Activated CD4-positive, CD25-positive, alpha-beta regulatory T cell treated with anti-CD3 and anti-CD28 coated beads, Interleukin-2, amount 50 U/mL, for 24 hours (primary cell): ENCODE data around the gene GPR61.

Source experiments
- ATAC-seq, 2 donors: fragments of 150-1000 bp; cut with Tn5 transposase; one replicate each; pipeline ENCODE4 v1.10.0; 2021; ENCODE audit warnings: mild to moderate bottlenecking in 1 of 2, moderate library complexity in 1 of 2

The GPR61 gene

DNA sequence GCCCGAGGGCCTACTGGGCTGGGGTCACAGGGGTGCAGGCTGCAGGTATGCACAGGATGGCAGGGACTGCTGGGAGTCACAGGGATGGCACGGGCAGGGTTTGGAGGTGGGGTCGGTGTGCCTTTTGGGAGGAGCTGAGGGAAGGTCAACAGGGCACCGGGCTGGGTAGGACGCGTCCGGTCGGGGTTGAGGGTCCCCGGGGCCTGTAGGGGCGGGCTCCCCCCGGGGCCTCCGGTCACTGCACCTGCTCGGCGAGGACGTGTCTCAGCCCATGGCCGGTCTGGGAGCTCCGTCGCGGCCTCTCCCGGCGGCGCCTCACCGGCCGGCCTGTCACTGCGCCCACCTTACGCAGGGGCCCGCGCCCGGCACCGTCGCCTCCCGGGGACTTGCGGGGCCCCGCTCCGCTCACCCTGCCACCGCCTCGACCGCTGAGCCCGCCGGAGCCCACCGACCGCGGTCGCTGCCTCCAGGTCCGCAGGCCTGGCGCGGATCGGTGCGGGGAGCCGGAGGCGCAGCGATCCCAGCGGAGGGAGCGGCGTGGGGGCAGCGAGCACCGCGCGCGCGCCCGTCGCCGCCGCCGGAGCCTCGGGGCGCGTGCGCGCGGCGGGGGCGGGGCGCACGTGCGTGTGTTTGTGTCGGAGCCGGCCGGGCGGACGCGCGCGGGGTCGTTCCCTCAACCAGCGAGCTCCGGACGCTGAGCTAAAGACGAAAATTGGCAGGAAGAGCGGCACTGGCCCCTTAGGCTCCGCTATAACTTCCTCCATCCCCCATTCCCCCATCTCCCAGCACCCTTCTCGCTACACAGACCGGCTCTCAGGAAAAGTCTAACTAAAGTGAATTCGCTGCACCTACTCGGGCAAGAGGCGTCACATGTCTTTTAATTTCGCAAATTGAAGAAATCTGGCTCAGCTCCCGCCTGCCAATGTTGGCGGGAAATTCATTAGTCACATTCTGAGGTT lies 30.2 kb upstream of the GPR61 start, which contains the start of gene AMIGO1:
AMIGO1 (minus strand) TSS at position 552 of the 959 bp plus-strand sequence. CDS start 815 bp downstream, outside the sequence.
- ATAC-seq, result peak; percentile 65 to 72

DNA sequence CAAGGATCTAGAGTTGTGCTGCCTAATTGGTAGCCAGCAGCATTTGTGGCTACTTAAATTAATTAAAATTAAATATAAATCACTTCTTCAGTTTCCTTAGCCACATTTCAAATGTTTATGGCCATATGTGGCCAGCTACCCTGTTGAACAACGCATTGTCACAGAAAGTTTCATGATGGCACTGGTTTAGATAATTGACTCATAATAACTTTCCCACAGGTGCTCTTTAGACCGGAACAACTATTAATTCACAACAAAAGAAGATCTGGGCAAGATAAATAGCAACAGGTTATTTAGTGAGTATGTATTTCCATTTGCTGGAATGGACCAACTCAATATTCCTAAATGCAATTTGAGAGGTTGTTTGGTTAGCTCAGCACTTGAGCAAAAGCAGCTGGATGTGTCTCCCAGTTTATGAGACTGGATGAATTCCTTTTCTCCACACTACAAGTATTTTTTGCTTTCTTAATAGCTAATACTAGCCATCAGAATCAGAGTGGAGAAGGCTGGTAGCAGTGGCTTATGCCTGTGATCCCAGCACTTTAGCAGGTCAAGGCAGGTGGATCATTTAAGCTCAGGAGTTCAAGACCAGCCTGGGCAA lies 26.5 kb upstream of the GPR61 start:
- no peak for ATAC-seq

DNA sequence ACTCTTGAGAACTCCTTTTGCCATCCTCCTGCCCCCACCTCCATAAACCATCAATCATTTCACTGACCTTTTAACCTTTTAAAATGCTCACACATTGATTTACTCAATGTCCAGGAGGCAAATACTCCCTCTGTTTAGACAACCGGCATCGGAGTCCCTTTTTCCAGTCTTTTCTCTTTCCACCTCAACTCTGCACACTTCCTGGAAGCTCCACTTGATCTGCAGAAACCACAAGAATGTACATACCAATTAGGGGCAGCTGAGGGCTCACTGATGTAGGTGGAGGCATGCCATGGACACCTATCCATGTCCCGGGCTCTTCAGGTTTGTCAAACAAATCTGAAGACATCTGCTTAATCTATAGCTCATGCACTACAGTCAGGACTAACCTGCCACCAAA lies 24.8 kb upstream of the GPR61 start:
- ATAC-seq, result no peak

DNA sequence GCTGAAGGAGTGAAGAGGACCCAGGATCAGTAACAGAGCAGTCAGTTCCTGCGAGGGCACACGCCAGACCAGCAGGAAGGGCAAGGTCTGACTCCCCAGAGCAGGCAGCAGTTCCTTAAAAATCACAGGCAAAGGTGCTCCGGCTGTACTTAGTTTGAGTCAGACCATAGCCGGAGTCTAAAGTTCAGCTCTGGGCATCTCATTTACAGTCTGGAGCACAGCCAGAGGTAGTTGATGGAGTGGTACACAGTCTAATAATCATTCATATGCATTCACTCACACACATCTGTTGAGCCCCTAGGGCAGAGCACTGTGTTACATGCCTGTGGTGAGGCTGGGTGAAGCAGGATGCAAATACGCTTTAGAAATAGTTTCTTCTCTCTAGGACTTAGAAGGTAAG lies 22.8 kb upstream of the GPR61 start:
- ATAC-seq, result no peak

DNA sequence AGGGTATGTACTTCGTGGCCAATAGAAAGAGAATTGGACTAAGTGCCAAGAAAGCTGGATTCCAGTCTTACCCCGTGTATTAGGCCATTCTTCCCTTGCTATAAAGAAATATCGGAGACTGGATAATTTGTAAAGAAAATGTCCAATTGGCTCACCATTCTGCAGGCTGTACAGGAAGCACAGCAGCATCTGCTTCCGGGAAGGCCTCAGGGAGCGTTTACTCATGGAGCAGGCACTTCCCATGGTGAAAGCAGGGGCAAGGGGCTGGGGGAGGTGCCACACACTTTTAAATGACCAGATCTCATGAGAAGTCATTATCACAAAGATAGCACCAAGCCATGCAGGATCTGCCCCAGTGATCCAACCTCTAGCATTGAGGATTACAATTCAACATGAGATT lies 22.3 kb upstream of the GPR61 start:
- no peak for ATAC-seq

DNA sequence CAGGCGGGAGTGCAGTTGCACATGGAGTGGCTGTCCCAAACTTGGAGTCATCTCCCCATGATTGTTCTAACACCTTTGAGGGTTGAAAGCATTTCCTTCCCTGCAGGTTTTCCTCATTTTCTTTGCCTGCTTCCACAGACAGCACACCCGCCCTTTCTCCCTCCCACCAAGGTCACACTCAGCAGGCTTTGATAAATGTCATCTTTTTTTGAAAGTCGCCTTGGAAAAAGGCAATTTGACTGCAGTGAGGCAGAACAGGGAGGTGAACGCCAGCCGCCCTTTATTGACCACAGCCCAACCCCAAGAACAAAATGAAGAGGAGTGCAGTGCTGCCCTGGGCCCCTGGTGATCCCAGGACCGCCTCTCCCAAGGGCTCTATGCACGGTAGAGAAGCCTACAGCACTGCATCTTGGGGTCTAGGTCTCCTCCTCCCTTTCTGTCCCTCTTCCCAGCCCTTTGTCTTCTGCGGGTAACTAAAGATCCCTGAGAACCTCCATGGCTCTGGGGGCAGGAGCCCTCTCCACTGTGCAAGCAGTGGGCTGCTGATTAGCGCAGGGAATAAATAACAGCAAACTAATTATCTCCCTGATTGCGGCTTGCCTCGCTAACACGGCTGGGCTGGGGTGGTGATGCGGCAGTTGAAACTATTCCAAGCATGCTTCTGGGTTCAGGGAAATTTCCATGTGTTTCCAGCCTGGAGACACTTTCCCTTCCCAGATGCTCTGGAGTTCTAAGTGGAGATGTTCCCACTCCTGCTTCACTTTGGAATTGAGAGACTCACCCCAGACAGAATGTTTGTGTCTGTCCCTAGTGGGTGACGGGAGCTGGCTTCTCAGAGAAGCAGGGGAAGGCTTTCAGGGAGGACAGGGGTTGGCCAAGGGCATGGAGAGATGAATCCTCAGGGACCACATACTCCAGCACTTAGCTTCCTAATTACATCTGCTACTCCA lies 18.4 kb upstream of the GPR61 start:
- ATAC-seq, result no peak

DNA sequence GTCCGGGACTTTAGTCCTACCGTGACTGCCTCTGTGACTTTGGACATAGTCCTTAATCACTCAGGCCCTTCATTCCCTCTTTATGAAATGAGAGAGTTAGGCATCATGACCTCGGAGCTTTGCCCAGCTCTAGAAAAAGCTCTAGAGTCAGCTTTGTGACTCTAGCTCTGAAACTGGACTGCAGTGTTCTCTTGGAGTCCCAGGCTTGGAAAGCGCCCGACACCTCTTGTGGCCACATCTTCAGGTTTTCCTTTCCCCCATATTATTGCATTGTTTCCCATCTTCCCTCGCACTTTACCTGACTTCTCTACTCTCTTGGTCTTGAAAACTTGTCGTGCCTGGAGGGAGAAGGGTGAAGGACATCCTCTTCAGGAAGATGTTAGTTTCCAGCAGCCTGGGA lies 17.6 kb upstream of the GPR61 start:
- ATAC-seq, result no peak

DNA sequence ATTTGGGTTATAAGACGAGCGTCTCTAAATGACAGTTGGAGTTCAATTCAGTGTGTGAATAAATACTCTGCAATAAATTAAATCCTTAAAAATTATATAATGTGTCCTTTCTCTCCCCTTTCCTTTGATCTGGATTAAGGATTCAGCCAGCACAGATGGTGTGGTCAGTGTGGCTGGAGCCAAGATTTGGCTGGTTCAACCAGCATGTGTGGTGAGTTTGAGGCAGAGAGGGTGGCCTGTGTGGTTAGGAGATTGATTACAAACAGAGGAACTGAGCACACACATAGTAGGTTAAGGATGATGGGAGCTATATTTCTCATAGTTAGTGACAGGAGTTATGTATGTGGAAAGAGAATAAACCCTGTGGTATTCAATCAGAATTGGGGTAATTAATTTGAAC lies 16.0 kb upstream of the GPR61 start:
- no peak for ATAC-seq

DNA sequence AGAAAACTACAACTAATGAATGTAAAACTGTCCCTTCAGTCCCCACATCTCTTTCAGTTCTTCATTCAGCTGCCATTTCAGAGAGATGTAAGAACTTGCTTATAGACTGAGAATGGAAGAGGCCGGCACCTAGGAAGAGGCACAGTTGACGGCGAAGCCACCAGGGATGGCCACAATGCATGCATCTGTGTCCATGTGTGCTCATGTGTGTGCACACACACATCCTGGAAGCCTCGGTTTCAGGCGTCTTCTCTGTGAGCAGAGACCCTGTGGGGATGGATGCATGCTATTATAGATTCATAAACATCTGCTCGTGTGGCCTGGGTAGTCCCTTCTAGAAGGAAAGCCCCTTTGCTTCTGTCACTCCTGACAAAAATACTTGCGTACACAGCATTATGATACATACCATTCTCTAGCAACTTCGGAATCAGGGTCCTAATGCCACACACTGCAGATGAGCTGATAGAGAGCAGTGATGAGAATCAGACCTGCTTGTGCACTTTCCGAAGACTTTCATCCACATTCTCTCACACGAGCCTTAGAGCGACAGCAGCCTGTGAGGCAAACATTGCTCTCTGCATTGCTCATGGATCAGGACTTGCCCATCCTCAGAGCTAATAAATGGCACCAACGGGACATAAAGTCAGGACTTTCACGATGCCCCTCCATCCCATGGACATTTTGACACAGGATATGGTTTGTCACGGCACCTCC lies 12.4 kb upstream of the GPR61 start:
- ATAC-seq, result peak in 1 of 2 donors; percentile 21

DNA sequence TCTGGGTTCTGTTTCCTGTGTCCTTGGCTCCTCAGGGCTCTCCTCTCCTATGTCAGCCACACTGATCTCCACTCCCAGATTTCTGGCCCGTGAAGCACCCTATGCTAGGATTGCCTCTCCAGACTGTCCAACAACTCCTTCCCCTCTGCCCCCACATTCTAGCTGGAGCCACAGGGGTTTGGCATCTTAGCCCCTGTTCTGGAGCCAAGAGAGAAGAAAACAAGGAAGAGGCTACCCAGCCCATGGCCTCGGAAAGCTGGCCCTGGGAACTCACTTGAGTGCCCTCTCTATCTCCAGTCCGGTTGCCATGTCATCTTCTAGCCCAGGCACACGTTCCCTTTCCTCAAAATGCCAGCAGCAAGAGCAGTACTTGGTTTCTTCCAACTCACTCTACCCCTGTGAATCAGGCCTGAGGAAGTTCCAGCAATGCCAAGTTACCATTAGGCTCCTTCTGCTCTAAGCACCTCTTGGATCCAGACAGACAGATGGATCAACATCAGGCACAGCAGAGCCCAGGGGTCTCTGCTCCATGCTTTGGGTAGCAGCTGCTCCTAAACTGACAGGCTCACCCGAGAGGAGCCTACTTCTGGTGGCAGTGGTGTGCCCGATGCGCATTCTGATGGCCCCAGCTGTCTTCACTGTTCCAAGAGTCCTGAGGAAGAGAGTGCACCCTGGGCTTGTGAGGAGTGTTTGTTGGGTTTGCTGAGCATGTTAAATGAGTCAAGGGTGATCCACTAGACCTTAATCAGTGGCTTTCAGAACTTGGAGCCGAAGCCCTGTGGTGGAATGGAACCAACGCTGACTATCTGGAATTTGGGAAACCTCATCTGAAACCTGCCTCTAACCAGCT lies 11.6 kb upstream of the GPR61 start:
- ATAC-seq, result no peak

DNA sequence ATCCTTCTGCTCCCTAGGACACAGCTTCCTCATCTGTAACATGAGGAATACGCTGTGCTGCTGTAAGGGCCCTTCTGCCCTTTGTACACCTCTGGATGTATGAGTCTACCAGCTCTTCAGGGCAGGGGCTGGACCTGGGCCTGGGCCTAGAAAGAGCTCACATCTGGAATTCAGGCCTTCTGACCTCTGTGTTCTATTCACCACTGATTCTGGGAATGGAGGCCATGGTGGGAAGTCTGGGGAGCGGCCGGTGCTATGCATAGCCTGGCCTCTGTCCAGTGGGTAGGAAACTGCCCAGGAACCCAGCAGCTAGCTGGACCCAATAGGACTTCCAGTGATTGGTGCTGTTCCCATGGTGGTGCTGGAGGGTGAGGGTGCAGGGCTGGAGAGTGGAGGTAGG lies 11.0 kb upstream of the GPR61 start:
- ATAC-seq, result no peak

DNA sequence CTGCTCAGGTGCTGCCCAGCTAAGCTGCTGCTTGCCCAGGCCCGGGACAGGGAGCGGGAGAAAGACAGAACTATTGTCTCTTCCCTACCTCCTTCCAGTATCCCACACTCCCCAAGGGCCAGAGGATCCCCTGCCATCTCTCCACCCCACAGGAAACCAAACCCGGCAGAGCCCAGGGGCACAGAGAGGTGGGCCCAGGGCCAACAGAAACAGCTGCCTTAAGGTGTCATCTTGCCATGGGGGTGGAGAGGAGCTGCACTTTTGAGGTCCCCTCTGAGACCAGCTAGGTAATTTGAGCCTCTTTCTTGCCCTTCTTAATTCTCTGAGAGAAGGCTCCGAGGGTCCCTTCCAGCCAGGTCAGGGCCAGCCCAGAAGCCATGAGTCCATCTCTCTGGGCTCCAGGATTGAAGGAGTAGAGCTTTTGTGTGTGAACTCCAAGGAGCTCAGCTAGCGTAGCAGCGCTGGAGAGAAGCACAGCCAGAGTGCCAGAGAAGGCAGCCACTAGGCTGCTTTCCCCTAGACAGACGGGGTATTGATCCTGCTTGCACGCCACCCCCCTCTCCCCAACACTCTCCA lies 9.7 kb upstream of the GPR61 start:
- no peak for ATAC-seq

DNA sequence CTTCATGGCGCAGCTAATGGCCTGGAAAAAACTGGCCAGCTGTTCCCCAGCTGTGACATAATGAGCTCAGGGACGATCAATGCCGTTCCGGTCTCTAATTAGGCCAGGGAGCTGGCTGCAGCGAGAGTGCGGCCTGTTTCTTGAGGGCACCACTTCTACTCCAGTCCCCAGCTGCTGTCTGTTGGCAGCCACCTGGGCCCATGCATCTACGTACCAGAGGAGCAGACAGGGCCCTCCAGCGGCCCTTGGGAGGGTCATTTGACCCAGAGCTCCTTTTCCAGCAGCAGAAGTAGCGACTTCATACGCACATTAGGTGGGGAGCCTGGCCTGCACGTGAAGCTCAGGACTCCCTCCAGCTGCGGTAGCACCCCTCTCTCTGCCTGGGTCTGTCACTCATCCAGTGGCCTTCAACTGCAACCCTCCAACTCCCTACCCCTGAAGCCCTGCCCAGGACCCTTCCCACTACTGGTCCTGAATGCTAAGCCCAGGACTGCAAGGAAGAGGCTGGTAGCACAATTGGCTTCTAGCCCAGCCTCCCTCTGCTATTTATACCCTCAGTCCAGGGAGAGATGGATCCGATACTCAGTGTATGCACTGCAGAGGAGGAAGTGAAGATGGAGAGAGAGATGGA lies 9.1 kb upstream of the GPR61 start:
- no peak for ATAC-seq

DNA sequence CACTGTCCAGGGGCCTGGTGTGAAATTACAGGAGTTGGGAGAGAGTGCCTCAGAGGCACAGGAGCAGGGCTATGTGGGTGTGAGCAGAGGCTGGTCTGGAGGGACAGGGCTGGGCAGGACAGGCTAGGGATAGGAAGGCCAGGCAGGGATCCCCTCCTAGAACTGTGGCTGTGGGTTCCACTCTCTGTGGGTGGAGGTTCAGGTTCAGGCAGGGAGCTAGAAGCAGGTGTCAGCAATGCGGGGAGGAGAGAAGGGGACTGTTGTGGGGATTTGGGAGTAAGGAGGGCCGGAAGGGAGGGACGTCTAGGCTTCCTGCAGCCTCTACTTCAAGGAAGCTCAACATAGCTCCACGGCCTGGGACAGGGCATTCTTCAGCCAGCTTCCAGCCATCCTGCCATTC lies 8.3 kb upstream of the GPR61 start:
- no peak for ATAC-seq

DNA sequence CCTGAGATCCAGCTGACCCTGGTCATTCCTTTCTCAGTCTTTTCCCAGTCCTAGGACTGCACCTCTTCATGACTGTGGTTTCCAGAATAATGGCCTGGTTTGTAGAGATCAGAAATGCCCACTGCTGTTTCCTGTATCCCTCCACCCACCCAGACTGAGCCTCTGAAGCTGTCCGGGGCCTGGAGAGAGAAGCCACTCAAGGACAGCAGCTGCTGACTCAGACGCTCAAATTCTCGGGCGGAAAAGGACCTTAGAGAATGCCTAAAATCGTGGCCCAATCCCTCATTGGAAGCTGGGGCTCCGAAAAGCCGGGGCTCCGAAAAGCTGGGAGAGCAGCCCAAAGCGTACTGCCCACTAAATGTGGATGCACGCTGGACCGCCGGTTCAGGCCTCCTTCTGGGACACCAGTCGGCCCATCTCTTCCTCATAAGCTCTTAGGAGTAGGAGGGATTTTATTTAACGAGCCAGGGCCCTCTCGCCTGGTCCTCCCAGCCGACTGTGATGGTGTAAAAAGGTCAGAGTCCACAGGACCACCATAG lies 7.8 kb upstream of the GPR61 start:
- no peak for ATAC-seq

DNA sequence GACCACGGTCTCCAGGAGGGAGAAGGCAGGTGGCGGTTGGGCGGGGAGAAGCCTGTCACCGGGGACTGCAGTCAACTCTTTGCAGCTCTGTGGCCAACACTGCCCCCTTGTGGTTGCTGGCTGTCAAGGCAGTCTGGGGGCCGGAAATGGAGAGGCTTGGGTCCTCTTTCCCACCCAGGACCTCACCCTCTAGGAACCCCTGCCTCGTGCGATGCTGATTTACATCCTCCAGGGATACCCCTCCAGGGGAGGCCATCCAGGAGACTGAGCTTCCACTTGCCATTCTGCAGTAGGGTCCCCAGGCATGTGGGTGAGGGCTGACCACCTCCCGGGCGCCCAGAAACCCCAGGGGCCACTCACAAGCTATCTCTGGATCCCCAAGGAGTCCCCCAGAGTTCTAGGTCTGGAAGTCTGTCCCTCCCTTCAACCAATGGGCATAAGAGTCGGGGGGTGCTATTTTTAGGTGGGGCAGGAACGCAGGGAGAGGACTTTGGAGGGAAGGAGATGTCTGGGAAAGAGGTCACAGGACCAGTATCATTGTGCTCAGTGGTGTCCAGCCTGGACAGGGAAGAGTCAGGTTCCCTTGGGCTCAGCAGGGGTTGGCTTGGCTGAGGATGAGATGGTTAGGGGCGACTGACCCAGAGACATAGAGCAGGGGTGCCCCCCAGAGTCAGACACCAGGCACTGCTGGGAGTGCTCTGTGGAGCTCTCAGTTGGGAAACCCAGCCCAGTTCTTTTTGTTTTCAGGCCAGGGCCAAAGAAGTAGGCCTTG lies 7.1 kb upstream of the GPR61 start:
- ATAC-seq, result peak; percentile 88 to 90

DNA sequence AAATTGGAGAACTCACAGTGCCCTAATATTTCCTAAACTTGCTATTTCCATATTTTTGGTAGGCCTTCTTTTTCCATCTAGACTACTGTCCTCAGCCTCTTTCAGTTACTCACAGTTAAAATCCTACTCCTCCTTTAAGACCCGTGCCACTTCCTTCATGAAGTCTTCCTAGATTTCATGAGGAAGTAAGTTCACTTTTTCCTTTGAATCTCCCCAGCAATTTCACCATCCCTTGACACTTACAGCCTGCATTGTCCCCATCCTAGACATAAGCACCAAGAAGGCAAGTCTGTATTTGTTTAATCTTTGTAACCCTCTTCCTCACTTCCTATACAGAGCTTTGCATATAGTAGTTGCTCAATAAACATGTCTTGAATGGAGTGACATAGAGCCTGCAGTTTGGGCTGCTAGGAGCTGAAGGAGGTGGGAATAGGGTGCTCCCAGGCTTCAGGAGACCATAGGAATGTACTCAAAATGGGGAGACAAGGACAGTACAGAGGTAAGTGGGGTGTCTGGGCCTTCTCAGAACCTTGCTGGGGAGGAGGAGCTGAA lies 5.3 kb upstream of the GPR61 start:
- no peak for ATAC-seq

DNA sequence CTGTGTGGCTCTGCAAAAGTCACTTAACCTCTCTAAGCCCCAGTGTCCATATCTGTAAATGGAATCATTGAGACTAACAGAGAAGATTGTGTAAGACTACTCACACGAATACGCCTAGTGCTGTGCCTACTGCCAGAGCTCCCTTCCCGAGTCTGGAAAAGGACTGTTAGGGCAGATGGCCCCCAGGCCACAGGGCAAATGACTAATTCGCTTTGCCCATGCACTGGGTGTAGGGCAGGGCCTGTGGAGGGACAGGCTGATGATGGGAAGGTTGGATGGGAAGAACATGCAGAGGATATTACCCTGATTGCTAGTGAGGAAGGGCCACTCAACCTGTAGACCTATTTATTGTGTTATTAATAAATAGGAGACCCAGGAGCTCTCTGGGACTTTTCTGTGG lies 4.2 kb upstream of the GPR61 start:
- ATAC-seq, result no peak

DNA sequence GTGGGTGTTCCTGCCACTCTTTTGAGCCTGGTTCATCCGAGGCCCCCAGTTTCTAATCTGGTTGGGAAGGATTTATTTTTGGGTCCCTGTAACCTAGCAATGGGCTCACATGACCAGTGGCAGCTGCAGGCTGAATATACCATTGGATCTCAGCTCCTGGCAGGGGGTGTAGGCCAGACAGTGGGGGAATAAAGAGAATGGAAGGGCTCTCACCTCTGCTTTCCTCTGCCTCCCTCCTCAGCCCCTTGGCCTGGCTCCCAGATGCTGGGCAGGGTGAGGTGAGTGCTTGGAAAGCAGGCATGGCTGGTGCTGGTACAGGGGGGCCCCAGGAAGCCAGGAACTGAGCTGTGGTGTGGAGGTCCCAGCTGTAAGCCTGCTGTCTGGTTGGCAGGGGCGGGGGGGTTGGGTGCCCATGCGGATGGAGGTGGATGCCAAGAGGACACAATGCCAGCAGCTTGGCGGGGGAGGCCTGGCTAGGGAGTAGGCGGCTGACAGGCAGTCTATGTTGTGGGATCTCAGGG lies 3.6 kb upstream of the GPR61 start:
- no peak for ATAC-seq
